ENCODE measurements around the gene CDC42BPA. TPM values are rescaled to one million over a fixed set of nuclear protein-coding genes. Genes with fewer than 3 reads are reported as not detected.

CDC42BPA gene
- polyA plus RNA-seq, 1 of the 3 experiments (the other 2 are of a cell fraction): 6.8 TPM

DNA sequence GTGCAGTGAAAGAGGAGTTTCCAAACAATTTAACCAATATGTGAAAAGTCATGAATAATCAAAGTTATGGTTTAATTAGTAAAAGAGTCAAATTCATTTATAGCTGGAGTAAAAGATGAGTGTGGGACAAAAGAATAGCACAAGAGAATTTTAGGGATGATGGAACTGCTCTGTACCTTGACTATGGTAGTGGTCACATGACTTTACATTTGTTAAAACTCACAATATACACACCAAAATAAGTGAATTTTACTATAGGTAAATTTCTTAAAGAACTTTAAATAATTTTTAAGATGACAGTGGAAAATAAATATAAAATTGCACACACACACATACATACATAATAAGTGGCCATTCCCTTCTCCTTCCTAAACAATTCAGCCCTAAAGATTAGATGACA, 13.6 kb downstream of the CDC42BPA start:
- no peak for DNase-seq
- peaks cover 0 to under 1% of the 10 kb centered on the region in 2 experiments; a peak in 1 of 4 replicates for H3K4me1 ChIP-seq (ENCODE audit: control insufficient read depth in 1 of 2, insufficient read depth in 2 of 2, low read depth in 1 of 2, low read length in 1 of 2)
- H3K27ac ChIP-seq (ENCODE audit: low read depth in 2 of 2, low read length in 1 of 2): no peak overlapping the region
- H4K20me1 ChIP-seq (ENCODE audit: insufficient read depth): peaks cover 5% of the 10 kb centered on the region; the same call in 1 of the 2 replicates
- CTCF ChIA-PET: no interaction called here
- no peaks in the 10 kb centered on the region for H3K36me3 ChIP-seq (replicated peaks in 1 of 2; ENCODE audit: control insufficient read depth in 1 of 2, insufficient read depth in 2 of 2, low read length in 1 of 2)
- H3K79me2 ChIP-seq (ENCODE audit: insufficient read depth): peaks cover 97% of the 10 kb centered on the region
- H3K9me2 ChIP-seq: no peaks in the 10 kb centered on the region
- no peak overlapping the region for H2AFZ ChIP-seq (ENCODE audit: low read depth)
- H3K9me3 ChIP-seq: no peaks in the 10 kb centered on the region
- H3K27me3 ChIP-seq (ENCODE audit: insufficient read depth): no peaks in the 10 kb centered on the region
- no peak overlapping the region for H3K4me2 ChIP-seq
- H3K9ac ChIP-seq: no peak overlapping the region
- H3F3A ChIP-seq (replicated peaks; ENCODE audit: insufficient read depth): peaks cover 4% of the 10 kb centered on the region
- POLR2A ChIA-PET: no interaction called here
- TF ChIP-seq ZBTB33 (IDR thresholded peaks at IDR 0.05; ENCODE audit: borderline replicate concordance, low read depth) (no peak), RCOR1 (IDR thresholded peaks at IDR 0.05; ENCODE audit: low read length) (no peak), ELF1 (IDR thresholded peaks at IDR 0.05) (no peak), USF1 (IDR thresholded peaks at IDR 0.05; ENCODE audit: borderline replicate concordance, low read depth) (no peak), YY1 (IDR thresholded peaks at IDR 0.05; ENCODE audit: low read depth) (no peak)
- no peak overlapping the region for H3K4me3 ChIP-seq (ENCODE audit: low read depth in 2 of 2, low read length in 1 of 2)

GRCh38 chr1:227303662-227304061, 14.6 kb downstream of the CDC42BPA start:
- TF ChIP-seq CHD2 (IDR thresholded peaks at IDR 0.05; ENCODE audit: low read length, partially characterized antibody) (no peak), ELF1 (IDR thresholded peaks at IDR 0.05) (no peak), ZBTB33 (IDR thresholded peaks at IDR 0.05; ENCODE audit: borderline replicate concordance, low read depth) (no peak), YY1 (IDR thresholded peaks at IDR 0.05; ENCODE audit: low read depth) (no peak)
- H3F3A ChIP-seq (replicated peaks; ENCODE audit: insufficient read depth): peaks cover 9% of the 10 kb centered on the region
- no peaks in the 10 kb centered on the region for H3K36me3 ChIP-seq (replicated peaks in 1 of 2; ENCODE audit: control insufficient read depth in 1 of 2, insufficient read depth in 2 of 2, low read length in 1 of 2)

More at GRCh38 chr1:227303662-227304061, 14.6 kb downstream of the CDC42BPA start:
- no peak overlapping the region for H3K9ac ChIP-seq
- H3K4me1 ChIP-seq (ENCODE audit: control insufficient read depth in 1 of 2, insufficient read depth in 2 of 2, low read depth in 1 of 2, low read length in 1 of 2): peaks cover 3 to 8% of the 10 kb centered on the region in 2 experiments; a peak in 1 of 4 replicates
- POLR2A ChIA-PET: no interaction called here
- no peaks in the 10 kb centered on the region for H3K27me3 ChIP-seq (ENCODE audit: insufficient read depth)
- H3K4me3 ChIP-seq (ENCODE audit: low read depth in 2 of 2, low read length in 1 of 2): no peak overlapping the region
- peaks cover 97% of the 10 kb centered on the region for H3K79me2 ChIP-seq (ENCODE audit: insufficient read depth)
- CTCF ChIA-PET: no interaction called here
- H3K4me2 ChIP-seq: no peak overlapping the region
- no peaks in the 10 kb centered on the region for H3K9me2 ChIP-seq
- peaks cover 2% of the 10 kb centered on the region; the same call in 1 of the 2 replicates for H4K20me1 ChIP-seq (ENCODE audit: insufficient read depth)
- DNase-seq: no peak
- H3K9me3 ChIP-seq: no peaks in the 10 kb centered on the region
- H3K27ac ChIP-seq (ENCODE audit: low read depth in 2 of 2, low read length in 1 of 2): no peak overlapping the region
- H2AFZ ChIP-seq (ENCODE audit: low read depth): no peak overlapping the region
